CD14-positive monocyte (primary cell): ENCODE results near the gene GLIS2. TPM values are rescaled to one million over a fixed set of nuclear protein-coding genes. Genes with fewer than 3 reads are reported as not detected.

Experiments
- DNase-seq, 3 donors: peaks; one replicate each; pipeline ENCODE4 v3.0.0-alpha.2; 2011 to 2022
- H2AFZ ChIP-seq: 2 replicates; pipeline ENCODE4 v1.6.0; 2012; ENCODE audit warnings: mild to moderate bottlenecking, low read depth, low read length, inconsistent platforms; ENCODE audit not compliant: insufficient read depth, poor library complexity, severe bottlenecking
- H3K27ac ChIP-seq, 2 donors: 1 replicate in 1 of 2; 2 replicates in 1 of 2; pipeline ENCODE4 v1.5.1; 2012 to 2013; ENCODE audit warnings: low read length in 2 of 2, control low read depth in 1 of 2, inconsistent platforms in 1 of 2, low read depth in 1 of 2, mild to moderate bottlenecking in 1 of 2
- H3K27me3 ChIP-seq, 2 donors: one replicate each; pipeline versions ENCODE4 v1.6.0 to v1.6.1; 2011 to 2013; ENCODE audit warnings: low read length in 2 of 2; ENCODE audit not compliant: control insufficient read depth in 2 of 2, insufficient read depth in 2 of 2
- H3K36me3 ChIP-seq, 2 donors: replicated peaks in 1 of 2; 1 replicate in 1 of 2; 2 replicates in 1 of 2; pipeline versions ENCODE4 v1.5.1 to v1.6.1; 2012 to 2013; ENCODE audit warnings: low read length in 2 of 2, control low read depth in 1 of 2, inconsistent platforms in 1 of 2, mild to moderate bottlenecking in 1 of 2; ENCODE audit not compliant: insufficient read depth in 2 of 2, control insufficient read depth in 1 of 2
- H3K4me1 ChIP-seq, 2 donors: 1 replicate in 1 of 2; 2 replicates in 1 of 2; pipeline versions ENCODE4 v1.5.1 to v1.6.1; 2012 to 2013; ENCODE audit warnings: low read length in 2 of 2, control low read depth in 1 of 2, inconsistent platforms in 1 of 2, mild to moderate bottlenecking in 1 of 2, moderate library complexity in 1 of 2; ENCODE audit not compliant: insufficient read depth in 2 of 2, control insufficient read depth in 1 of 2
- H3K4me2 ChIP-seq: replicated peaks from 2 replicates; pipeline ENCODE3; 2012; ENCODE audit warnings: low read length, moderate library complexity, mild to moderate bottlenecking; ENCODE audit not compliant: poor library complexity, severe bottlenecking; ENCODE audit errors: extremely low read depth
- H3K4me3 ChIP-seq, 3 experiments: fragments of 200-600 bp in 1 of 3; sonication (generic) in 1 of 3; replicated peaks in 1 of 3; 1 replicate in 2 of 3; 2 replicates in 1 of 3; pipeline ENCODE4 v1.5.1; 2011 to 2013; ENCODE audit warnings: low read length in 3 of 3, mild to moderate bottlenecking in 3 of 3, control low read depth in 2 of 3, low read depth in 2 of 3, inconsistent platforms in 1 of 3, moderate library complexity in 1 of 3
- H3K79me2 ChIP-seq: 2 replicates; pipeline ENCODE4 v1.6.0; 2012; ENCODE audit warnings: mild to moderate bottlenecking, control low read depth, inconsistent platforms, low read length, moderate library complexity; ENCODE audit not compliant: insufficient read depth
- H3K9ac ChIP-seq: 2 replicates; pipeline ENCODE4 v1.6.0; 2017; ENCODE audit warnings: low read length, mild to moderate bottlenecking; ENCODE audit not compliant: insufficient read depth, poor library complexity, severe bottlenecking
- H3K9me3 ChIP-seq, 2 donors: replicated peaks in 1 of 2; 1 replicate in 1 of 2; 2 replicates in 1 of 2; pipeline versions ENCODE4 v1.5.1 to v1.6.1; 2012 to 2013; ENCODE audit warnings: low read length in 2 of 2, control low read depth in 1 of 2; ENCODE audit not compliant: control insufficient read depth in 1 of 2, insufficient read depth in 1 of 2
- H4K20me1 ChIP-seq: 2 replicates; pipeline ENCODE4 v1.6.0; 2012; ENCODE audit warnings: mild to moderate bottlenecking, low read length, control low read depth, moderate library complexity; ENCODE audit not compliant: insufficient read depth
- H3K27ac Mint-ChIP-seq, 7 donors: one replicate each; pipeline ENCODE4 v1.8.0; 2020; ENCODE audit warnings: mild to moderate bottlenecking in 7 of 7, mixed read lengths in 7 of 7, moderate library complexity in 6 of 7, inconsistent platforms in 2 of 7
- H3K27me3 Mint-ChIP-seq, 3 donors: one replicate each; pipeline ENCODE4 v1.8.0; 2021 to 2022; ENCODE audit warnings: low read depth in 3 of 3, mild to moderate bottlenecking in 3 of 3, mixed read lengths in 3 of 3, moderate library complexity in 3 of 3, inconsistent platforms in 1 of 3
- H3K36me3 Mint-ChIP-seq, 2 donors: one replicate each; pipeline ENCODE4 v1.8.0; 2020; ENCODE audit warnings: mixed read lengths in 2 of 2, inconsistent platforms in 1 of 2, mild to moderate bottlenecking in 1 of 2
- H3K4me1 Mint-ChIP-seq: one replicate; pipeline ENCODE4 v1.8.0; 2020; ENCODE audit warnings: mild to moderate bottlenecking, mixed read lengths
- H3K4me3 Mint-ChIP-seq, 2 donors: one replicate each; pipeline ENCODE4 v1.8.0; 2020; ENCODE audit warnings: mild to moderate bottlenecking in 2 of 2, mixed read lengths in 2 of 2, moderate library complexity in 1 of 2
- H3K9me3 Mint-ChIP-seq, 7 donors: one replicate each; pipeline ENCODE4 v1.8.0; 2020 to 2022; ENCODE audit warnings: mixed read lengths in 7 of 7, mild to moderate bottlenecking in 6 of 7, moderate library complexity in 6 of 7, inconsistent platforms in 2 of 7
- WGBS: methylation state at CpG from one replicate; pipeline ENCODE4 v1.1.5; 2013; ENCODE audit warnings: missing lambda C conversion rate; ENCODE audit not compliant: insufficient coverage; 5-methylcytosine and 5-hydroxymethylcytosine counted together
- intact Hi-C, 2 donors: fragments of 100-400 bp; cut with micrococcal nuclease; formaldehyde crosslinking; loops; one replicate each; pipeline versions ENCODE4 v1.15.0 to v1.15.1; 2023
- polyA plus RNA-seq, 3 donors: library from polyadenylated mRNA; depleted of rRNA in 1 of 3; unstranded in 2 of 3; stranded (reverse) in 1 of 3; fragments of 300-500 nt in 2 of 3; fragments of >200 nt in 1 of 3; fragmentation: Illumina TruSeq in 2 of 3; gene quantifications; 1 replicate in 2 of 3; 2 replicates in 1 of 3; pipeline ENCODE4 v1.2.3, GENCODE V29; 2012 to 2021
- TF ChIP-seq, protein P1 (sequence below): fragments of 200-600 bp; IDR thresholded peaks from one replicate; pipeline ENCODE4 v1.8.0; 2022; ENCODE audit warnings: antibody characterized with exemption, mild to moderate bottlenecking

GLIS2 gene
- polyA plus RNA-seq, 3 donors: 0.03 TPM; not detected in 2

- H3K4me1 Mint-ChIP-seq: peaks cover 11% of the 10 kb centered on the region
- no peak overlapping the region for H3K27ac Mint-ChIP-seq
- H3K27me3 Mint-ChIP-seq: peaks cover 13 to 37% (median 36%) of the 10 kb centered on the region in 3 donors
- no peaks in the 10 kb centered on the region for H4K20me1 ChIP-seq
- H3K9ac ChIP-seq: no peak overlapping the region
- H3K36me3 ChIP-seq: no peaks in the 10 kb centered on the region
- peaks cover 0 to 15% of the 10 kb centered on the region in 2 donors for H3K27me3 ChIP-seq
- 49% methylated on average over 14 of the region's 14 CpGs for WGBS
- TF ChIP-seq, protein P1, sequence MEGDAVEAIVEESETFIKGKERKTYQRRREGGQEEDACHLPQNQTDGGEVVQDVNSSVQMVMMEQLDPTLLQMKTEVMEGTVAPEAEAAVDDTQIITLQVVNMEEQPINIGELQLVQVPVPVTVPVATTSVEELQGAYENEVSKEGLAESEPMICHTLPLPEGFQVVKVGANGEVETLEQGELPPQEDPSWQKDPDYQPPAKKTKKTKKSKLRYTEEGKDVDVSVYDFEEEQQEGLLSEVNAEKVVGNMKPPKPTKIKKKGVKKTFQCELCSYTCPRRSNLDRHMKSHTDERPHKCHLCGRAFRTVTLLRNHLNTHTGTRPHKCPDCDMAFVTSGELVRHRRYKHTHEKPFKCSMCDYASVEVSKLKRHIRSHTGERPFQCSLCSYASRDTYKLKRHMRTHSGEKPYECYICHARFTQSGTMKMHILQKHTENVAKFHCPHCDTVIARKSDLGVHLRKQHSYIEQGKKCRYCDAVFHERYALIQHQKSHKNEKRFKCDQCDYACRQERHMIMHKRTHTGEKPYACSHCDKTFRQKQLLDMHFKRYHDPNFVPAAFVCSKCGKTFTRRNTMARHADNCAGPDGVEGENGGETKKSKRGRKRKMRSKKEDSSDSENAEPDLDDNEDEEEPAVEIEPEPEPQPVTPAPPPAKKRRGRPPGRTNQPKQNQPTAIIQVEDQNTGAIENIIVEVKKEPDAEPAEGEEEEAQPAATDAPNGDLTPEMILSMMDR: peak; percentile 97
- H3K27ac ChIP-seq: no peak overlapping the region
- peaks cover 17 to 21% of the 10 kb centered on the region in 2 donors for H3K4me1 ChIP-seq
- no peak overlapping the region for H3K4me2 ChIP-seq
- H2AFZ ChIP-seq: no peak overlapping the region
- H3K4me3 Mint-ChIP-seq: no peak overlapping the region
- H3K79me2 ChIP-seq: no peaks in the 10 kb centered on the region
- H3K36me3 Mint-ChIP-seq: no peaks in the 10 kb centered on the region
- DNase-seq: peak; percentile 64 to 75 (median 74)
- intact Hi-C loops: loop anchor here in 1 of 2 donors (1.0 to 5.0 kb wide), 2 partner anchors 42 to 393 kb away; no protein-coding TSS in a partner anchor
- H3K9me3 Mint-ChIP-seq: peaks cover 0 to 6% (median 0%) of the 10 kb centered on the region in 7 donors
- no peak overlapping the region for H3K4me3 ChIP-seq
- no peaks in the 10 kb centered on the region for H3K9me3 ChIP-seq
Measured at GRCh38 chr16:4330277-4330874, 14.5 kb downstream of the GLIS2 start.

GRCh38 chr16:4332083-4332482 is 16.2 kb downstream of the GLIS2 start:
- TF ChIP-seq, protein P1: no peak
- peaks cover 0 to 12% of the 10 kb centered on the region in 2 donors for H3K27me3 ChIP-seq
- H3K9ac ChIP-seq: no peak overlapping the region
- H3K36me3 Mint-ChIP-seq: no peaks in the 10 kb centered on the region
- no peak for DNase-seq
- peaks cover 7% of the 10 kb centered on the region for H3K4me1 Mint-ChIP-seq
- peaks cover 11 to 31% (median 24%) of the 10 kb centered on the region in 3 donors for H3K27me3 Mint-ChIP-seq
- WGBS: 95% methylated on average over 9 of the region's 14 CpGs
- H3K4me3 Mint-ChIP-seq: no peak overlapping the region
- no peaks in the 10 kb centered on the region for H3K9me3 ChIP-seq
- peaks cover 12 to 18% of the 10 kb centered on the region in 2 donors for H3K4me1 ChIP-seq
- no peak overlapping the region for H2AFZ ChIP-seq
- peaks cover 0 to 6% (median 0%) of the 10 kb centered on the region in 7 donors for H3K9me3 Mint-ChIP-seq
- H3K4me3 ChIP-seq: no peak overlapping the region
- no peak overlapping the region for H3K27ac ChIP-seq
- no peaks in the 10 kb centered on the region for H3K79me2 ChIP-seq
- H3K4me2 ChIP-seq: no peak overlapping the region
- no peaks in the 10 kb centered on the region for H3K36me3 ChIP-seq
- no peaks in the 10 kb centered on the region for H4K20me1 ChIP-seq
- intact Hi-C loops: loop anchor here in 1 of 2 donors (5.0 kb wide), 1 partner anchor 395 kb away; no protein-coding TSS in a partner anchor
- H3K27ac Mint-ChIP-seq: peak overlapping the region in 1 of 7 donors; percentile 31
